ENCODE results near the gene YY2. TPM values are rescaled to one million over a fixed set of nuclear protein-coding genes. Genes with fewer than 3 reads are reported as not detected.

YY2 gene
- total RNA-seq, 4 donors from 2014 or later = 2.7 to 4.8 (median 3.1) TPM

- TF ChIP-seq POLR2A (IDR thresholded peaks at IDR 0.05) (peak in 1 of 2 donors; percentile 55), CTCF (IDR thresholded peaks at IDR 0.05) (peak in 2 of 6 experiments; percentile 17)
- peaks cover 0 to 3% of the 10 kb centered on the region in 2 donors for H3K4me1 ChIP-seq
- peak within 1 kb of the TSS; percentile 62 to 80 (median 65) for H3K27ac ChIP-seq
- H3K9me3 ChIP-seq = no peaks in the 10 kb centered on the region
- no peaks in the 10 kb centered on the region for H3K36me3 ChIP-seq
- intact Hi-C loops (cut with DNase I) = no loop called here
- H3K27me3 ChIP-seq = no peaks in the 10 kb centered on the region
- peak within 1 kb of the TSS; percentile 33 to 55 (median 42) for H3K4me3 ChIP-seq (replicated peaks in 1 of 3)
- WGBS, 2 donors = 0% methylated on average over 12 to 15 of the region's 61 CpGs
- DNase-seq = peak; percentile 75 to 77
Measured at GRCh38 chrX:21839334-21840192, 16.2 kb upstream of the YY2 start, which contains the start of gene MBTPS2. TSS of gene MBTPS2 (plus strand) at chrX:21839617. CDS start at chrX:21839735, 118 bp downstream.

GRCh38 chrX:21840193-21840545, 15.6 kb upstream of the YY2 start:
- no peaks in the 10 kb centered on the region for H3K27me3 ChIP-seq
- no peaks in the 10 kb centered on the region for H3K36me3 ChIP-seq
- no peak for DNase-seq
- H3K27ac ChIP-seq = peak overlapping the region in 2 of 3 donors; percentile 65 to 80
- peaks cover 0 to 3% of the 10 kb centered on the region in 2 donors for H3K4me1 ChIP-seq
- intact Hi-C loops (cut with DNase I) = no loop called here
- TF ChIP-seq POLR2A (IDR thresholded peaks at IDR 0.05) = no peak
- TF ChIP-seq CTCF (IDR thresholded peaks at IDR 0.05) = no peak
- H3K9me3 ChIP-seq = no peaks in the 10 kb centered on the region
- H3K4me3 ChIP-seq (replicated peaks in 1 of 3) = peak overlapping the region in 2 of 3 donors; percentile 42 to 55
- 0% methylated on average over 6 of the region's 6 CpGs for WGBS, 2 donors

GRCh38 chrX:21843179-21843578, 12.6 kb upstream of the YY2 start:
- no peak for DNase-seq
- intact Hi-C loops (cut with DNase I) = no loop called here
- TF ChIP-seq CTCF (IDR thresholded peaks at IDR 0.05) (no peak), POLR2A (IDR thresholded peaks at IDR 0.05) (no peak)
- Histone ChIP-seq H3K36me3 (peaks cover 0 to 5% of the 10 kb centered on the region in 2 donors), H3K4me1 (peaks cover 0 to 3% of the 10 kb centered on the region in 2 donors), H3K27ac (no peak overlapping the region), H3K4me3 (replicated peaks in 1 of 3) (no peak overlapping the region), H3K9me3 (no peaks in the 10 kb centered on the region), H3K27me3 (no peaks in the 10 kb centered on the region)
- WGBS, 2 donors = 75 to 82% methylated on average over 5 of the region's 5 CpGs

- Histone ChIP-seq H3K27me3 (no peaks in the 10 kb centered on the region), H3K9me3 (no peaks in the 10 kb centered on the region), H3K27ac (no peak overlapping the region), H3K36me3 (peaks cover 0 to 5% of the 10 kb centered on the region in 2 donors), H3K4me1 (peaks cover 0 to 3% of the 10 kb centered on the region in 2 donors), H3K4me3 (replicated peaks in 1 of 3) (no peak overlapping the region)
- no peak for DNase-seq
- 96 to 97% methylated on average over 6 of the region's 6 CpGs for WGBS, 2 donors
- intact Hi-C loops (cut with DNase I) = no loop called here
- no peak for TF ChIP-seq CTCF (IDR thresholded peaks at IDR 0.05)
- TF ChIP-seq POLR2A (IDR thresholded peaks at IDR 0.05) = no peak
Measured at GRCh38 chrX:21845096-21845495, 10.7 kb upstream of the YY2 start.

- Histone ChIP-seq H3K4me1 (no peaks in the 10 kb centered on the region), H3K9me3 (no peaks in the 10 kb centered on the region), H3K36me3 (peaks cover 0 to 5% of the 10 kb centered on the region in 2 donors), H3K27me3 (no peaks in the 10 kb centered on the region), H3K4me3 (replicated peaks in 1 of 3) (no peak overlapping the region), H3K27ac (no peak overlapping the region)
- no peak for DNase-seq
- 92 to 100% methylated on average over 1 of the region's 1 CpG for WGBS, 2 donors
- intact Hi-C loops (cut with DNase I) = no loop called here
- TF ChIP-seq CTCF (IDR thresholded peaks at IDR 0.05) = no peak
- TF ChIP-seq POLR2A (IDR thresholded peaks at IDR 0.05) = no peak
Measured at GRCh38 chrX:21847342-21847741, 8.4 kb upstream of the YY2 start.

All from thyroid gland (tissue), 4 donors.